Measurements from ENCODE around the gene SELENOO.

DNA sequence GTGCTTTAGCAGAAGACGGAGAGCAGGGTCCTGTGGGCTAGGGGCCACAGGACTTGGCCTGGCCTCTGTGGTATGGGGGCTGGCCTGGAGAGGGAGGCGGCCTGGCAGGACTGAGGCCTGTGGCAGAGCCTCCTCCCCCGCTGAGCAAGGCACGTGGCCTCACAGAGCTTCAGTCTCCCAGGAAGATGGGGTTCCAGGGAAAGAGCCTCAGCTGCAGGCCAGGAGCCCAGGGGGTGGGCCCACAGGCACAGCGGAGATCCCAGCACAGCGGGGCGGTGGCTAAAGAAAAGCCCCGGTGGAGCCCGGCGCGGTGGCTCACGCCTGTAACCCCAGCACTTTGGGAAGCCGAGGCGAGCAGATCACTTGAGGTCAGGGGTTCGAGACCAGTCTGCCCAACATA is 58.5 kb downstream of the SELENOO start:
- no peak for TF ChIP-seq RARB (CRISPR knock-in tag; IDR thresholded peaks at IDR 0.05)
- TF ChIP-seq ARNTL (CRISPR knock-in tag; IDR thresholded peaks at IDR 0.05; ENCODE audit: borderline replicate concordance, low read depth) = no peak
- TF ChIP-seq ESRRG (CRISPR knock-in tag; IDR thresholded peaks at IDR 0.05) = no peak
- TF ChIP-seq, protein P1, sequence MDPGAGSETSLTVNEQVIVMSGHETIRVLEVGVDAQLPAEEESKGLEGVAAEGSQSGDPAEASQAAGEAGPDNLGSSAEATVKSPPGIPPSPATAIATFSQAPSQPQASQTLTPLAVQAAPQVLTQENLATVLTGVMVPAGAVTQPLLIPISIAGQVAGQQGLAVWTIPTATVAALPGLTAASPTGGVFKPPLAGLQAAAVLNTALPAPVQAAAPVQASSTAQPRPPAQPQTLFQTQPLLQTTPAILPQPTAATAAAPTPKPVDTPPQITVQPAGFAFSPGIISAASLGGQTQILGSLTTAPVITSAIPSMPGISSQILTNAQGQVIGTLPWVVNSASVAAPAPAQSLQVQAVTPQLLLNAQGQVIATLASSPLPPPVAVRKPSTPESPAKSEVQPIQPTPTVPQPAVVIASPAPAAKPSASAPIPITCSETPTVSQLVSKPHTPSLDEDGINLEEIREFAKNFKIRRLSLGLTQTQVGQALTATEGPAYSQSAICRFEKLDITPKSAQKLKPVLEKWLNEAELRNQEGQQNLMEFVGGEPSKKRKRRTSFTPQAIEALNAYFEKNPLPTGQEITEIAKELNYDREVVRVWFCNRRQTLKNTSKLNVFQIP (CRISPR knock-in tag; IDR thresholded peaks at IDR 0.05; ENCODE audit: borderline replicate concordance, low read depth) = no peak
- TF ChIP-seq, protein P2, sequence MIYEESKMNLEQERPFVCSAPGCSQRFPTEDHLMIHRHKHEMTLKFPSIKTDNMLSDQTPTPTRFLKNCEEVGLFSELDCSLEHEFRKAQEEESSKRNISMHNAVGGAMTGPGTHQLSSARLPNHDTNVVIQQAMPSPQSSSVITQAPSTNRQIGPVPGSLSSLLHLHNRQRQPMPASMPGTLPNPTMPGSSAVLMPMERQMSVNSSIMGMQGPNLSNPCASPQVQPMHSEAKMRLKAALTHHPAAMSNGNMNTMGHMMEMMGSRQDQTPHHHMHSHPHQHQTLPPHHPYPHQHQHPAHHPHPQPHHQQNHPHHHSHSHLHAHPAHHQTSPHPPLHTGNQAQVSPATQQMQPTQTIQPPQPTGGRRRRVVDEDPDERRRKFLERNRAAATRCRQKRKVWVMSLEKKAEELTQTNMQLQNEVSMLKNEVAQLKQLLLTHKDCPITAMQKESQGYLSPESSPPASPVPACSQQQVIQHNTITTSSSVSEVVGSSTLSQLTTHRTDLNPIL (CRISPR knock-in tag; IDR thresholded peaks at IDR 0.05; ENCODE audit: low read depth) = no peak
- TF ChIP-seq ZFP3 (CRISPR knock-in tag; IDR thresholded peaks at IDR 0.05) = no peak
- no peak for TF ChIP-seq TCF4 (CRISPR knock-in tag; IDR thresholded peaks at IDR 0.05; ENCODE audit: borderline replicate concordance)
- TF ChIP-seq, protein P3, sequence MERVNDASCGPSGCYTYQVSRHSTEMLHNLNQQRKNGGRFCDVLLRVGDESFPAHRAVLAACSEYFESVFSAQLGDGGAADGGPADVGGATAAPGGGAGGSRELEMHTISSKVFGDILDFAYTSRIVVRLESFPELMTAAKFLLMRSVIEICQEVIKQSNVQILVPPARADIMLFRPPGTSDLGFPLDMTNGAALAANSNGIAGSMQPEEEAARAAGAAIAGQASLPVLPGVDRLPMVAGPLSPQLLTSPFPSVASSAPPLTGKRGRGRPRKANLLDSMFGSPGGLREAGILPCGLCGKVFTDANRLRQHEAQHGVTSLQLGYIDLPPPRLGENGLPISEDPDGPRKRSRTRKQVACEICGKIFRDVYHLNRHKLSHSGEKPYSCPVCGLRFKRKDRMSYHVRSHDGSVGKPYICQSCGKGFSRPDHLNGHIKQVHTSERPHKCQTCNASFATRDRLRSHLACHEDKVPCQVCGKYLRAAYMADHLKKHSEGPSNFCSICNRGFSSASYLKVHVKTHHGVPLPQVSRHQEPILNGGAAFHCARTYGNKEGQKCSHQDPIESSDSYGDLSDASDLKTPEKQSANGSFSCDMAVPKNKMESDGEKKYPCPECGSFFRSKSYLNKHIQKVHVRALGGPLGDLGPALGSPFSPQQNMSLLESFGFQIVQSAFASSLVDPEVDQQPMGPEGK (CRISPR knock-in tag; IDR thresholded peaks at IDR 0.05; ENCODE audit: borderline replicate concordance) = no peak
- no peak for TF ChIP-seq ZNF565 (CRISPR knock-in tag; conservative IDR thresholded peaks at IDR 0.05; ENCODE audit: low read depth)
